ENCODE data around the gene RNF167. TPM values are rescaled to one million over a fixed set of nuclear protein-coding genes. Genes with fewer than 3 reads are reported as not detected.

Gene RNF167
- total and polyA plus RNA-seq, 2 of the 4 experiments (the other 2 are of a cell fraction) = 13.1 to 79.5 TPM

- Histone ChIP-seq H3K56ac (ENCODE audit: extremely low read depth, insufficient read depth, low read length) (peak overlapping the region; percentile 99), H3K9me3 (ENCODE audit: control insufficient read depth, insufficient read depth, low read length) (no peaks in the 10 kb centered on the region), H3K36me3 (ENCODE audit: control insufficient read depth, insufficient read depth, low read length) (peaks cover 22% of the 10 kb centered on the region), H2BK120ac (ENCODE audit: low read depth, low read length) (peak overlapping the region; percentile 85), H3K4ac (ENCODE audit: low read depth, low read length) (peak overlapping the region; percentile 100), H3K4me2 (ENCODE audit: low read depth, low read length) (peak overlapping the region; percentile 54), H4K8ac (ENCODE audit: low read depth in 2 of 2, low read length in 2 of 2) (peak overlapping the region; percentile 96 to 97), H2AK5ac (ENCODE audit: low read depth, low read length) (peak overlapping the region; percentile 100), H3K4me1 (ENCODE audit: control insufficient read depth, insufficient read depth, low read length) (peaks cover 14% of the 10 kb centered on the region), H3K4me3 (ENCODE audit: insufficient read depth, low read depth, low read length) (peak overlapping the region; percentile 39), H4K20me1 (ENCODE audit: insufficient read depth, low read length) (peaks cover 3% of the 10 kb centered on the region; the same call in 1 of the 2 replicates), H3K9me1 (ENCODE audit: insufficient read depth, low read length) (peaks cover 21% of the 10 kb centered on the region), H2BK5ac (ENCODE audit: low read depth, low read length, poor library complexity, severe bottlenecking) (peak overlapping the region; percentile 94), H2AK9ac (replicated peaks; ENCODE audit: low read depth, low read length, poor library complexity) (peak overlapping the region; percentile 100), H3K18ac (ENCODE audit: low read depth, low read length) (peak overlapping the region; percentile 87), H3K79me1 (ENCODE audit: low read depth in 1 of 2, low read length in 2 of 2) (peaks cover 18 to 66% of the 10 kb centered on the region in 2 experiments), H3K23ac (ENCODE audit: low read depth, low read length) (peak overlapping the region; percentile 88), H3K14ac (replicated peaks; ENCODE audit: low read depth, low read length) (peak overlapping the region; percentile 83), H2BK20ac (ENCODE audit: low read depth, low read length) (peak overlapping the region; percentile 42; the same call in 1 of the 2 replicates), H2BK15ac (ENCODE audit: low read depth, low read length) (peak overlapping the region; percentile 67; the same call in 2 of the 3 replicates), H2AFZ (replicated peaks; ENCODE audit: low read length, poor library complexity) (peak overlapping the region; percentile 91), H3K9ac (ENCODE audit: low read depth, low read length) (peak overlapping the region; percentile 99), H4K5ac (ENCODE audit: low read depth, low read length) (peak overlapping the region; percentile 56), H4K91ac (ENCODE audit: insufficient read depth, low read depth, low read length) (peak overlapping the region; percentile 99), H3K27me3 (ENCODE audit: control insufficient read depth, insufficient read depth, low read length) (no peaks in the 10 kb centered on the region), H3K27ac (ENCODE audit: insufficient read depth, low read length) (peak overlapping the region; percentile 79)
- TSS peak; percentile 71 for BruUV-seq (replicated peaks)
- in situ Hi-C loops (cut with MboI; ENCODE audit: low sequenced_read_pairs) (no loop called here), intact Hi-C loops (cut with micrococcal nuclease) (loop anchor here (5.0 kb wide), 1 partner anchor 61 kb away; no protein-coding TSS in a partner anchor), dilution Hi-C loops (cut with HindIII; ENCODE audit: low sequenced_read_pairs, unreplicated experiment) (no loop called here)
- TF ChIP-seq MAFK (IDR thresholded peaks at IDR 0.05; ENCODE audit: low read depth, low read length) (no peak), USF2 (IDR thresholded peaks at IDR 0.05; ENCODE audit: low read depth, low read length) (no peak; the same call in 1 of the 2 replicates), BHLHE40 (IDR thresholded peaks at IDR 0.05; ENCODE audit: low read depth, low read length) (no peak), CEBPB (IDR thresholded peaks at IDR 0.05; ENCODE audit: low read depth, low read length) (no peak), RFX5 (IDR thresholded peaks at IDR 0.05; ENCODE audit: low read depth, low read length) (no peak), SMC3 (IDR thresholded peaks at IDR 0.05; ENCODE audit: low read depth, low read length) (no peak), MAZ (IDR thresholded peaks at IDR 0.05; ENCODE audit: borderline replicate concordance, low read depth, low read length) (no peak), ELK1 (IDR thresholded peaks at IDR 0.05; ENCODE audit: borderline replicate concordance, low read depth, low read length) (no peak), POLR2A (IDR thresholded peaks at IDR 0.05; ENCODE audit: low read depth, low read length) (no peak; the same call in 1 of the 2 replicates)
- no peak for ATAC-seq (ENCODE audit: low read depth)
- no peak for DNase-seq
- POLR2A ChIA-PET (ENCODE audit: unreplicated experiment) = interaction anchor here (0.6 to 1.4 kb wide), 2 partner anchors 10 to 158 kb away, joined by 4 read pairs; no protein-coding TSS in a partner anchor
- CTCF ChIA-PET = interaction anchor here (1.7 kb wide), 1 partner anchor 19 kb away, joined by 11 read pairs; the partner anchor contains the start of gene CAMTA2
- 11% methylated on average over 12 of the region's 23 CpGs; no CpG with 5 or more reads in 1 of the 2 experiments for WGBS, 2 experiments (ENCODE audit: extremely low coverage in 2 of 2, insufficient read length in 1 of 2)
Measured at GRCh38 chr17:4968486-4969046, 28.5 kb downstream of the RNF167 start.
